Fibroblast of skin of left biceps (primary cell): Measurements from ENCODE around the gene VEGFB.
A peak's percentile ranks its signal among the peaks of the same experiment; 100 is the strongest.

Source experiments
- DNase-seq, 2 experiments: peaks; one replicate each; pipeline ENCODE4 v3.0.0-alpha.2; 2013; ENCODE audit warnings: low read depth in 2 of 2

Gene VEGFB, protein sequence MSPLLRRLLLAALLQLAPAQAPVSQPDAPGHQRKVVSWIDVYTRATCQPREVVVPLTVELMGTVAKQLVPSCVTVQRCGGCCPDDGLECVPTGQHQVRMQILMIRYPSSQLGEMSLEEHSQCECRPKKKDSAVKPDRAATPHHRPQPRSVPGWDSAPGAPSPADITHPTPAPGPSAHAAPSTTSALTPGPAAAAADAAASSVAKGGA

DNA sequence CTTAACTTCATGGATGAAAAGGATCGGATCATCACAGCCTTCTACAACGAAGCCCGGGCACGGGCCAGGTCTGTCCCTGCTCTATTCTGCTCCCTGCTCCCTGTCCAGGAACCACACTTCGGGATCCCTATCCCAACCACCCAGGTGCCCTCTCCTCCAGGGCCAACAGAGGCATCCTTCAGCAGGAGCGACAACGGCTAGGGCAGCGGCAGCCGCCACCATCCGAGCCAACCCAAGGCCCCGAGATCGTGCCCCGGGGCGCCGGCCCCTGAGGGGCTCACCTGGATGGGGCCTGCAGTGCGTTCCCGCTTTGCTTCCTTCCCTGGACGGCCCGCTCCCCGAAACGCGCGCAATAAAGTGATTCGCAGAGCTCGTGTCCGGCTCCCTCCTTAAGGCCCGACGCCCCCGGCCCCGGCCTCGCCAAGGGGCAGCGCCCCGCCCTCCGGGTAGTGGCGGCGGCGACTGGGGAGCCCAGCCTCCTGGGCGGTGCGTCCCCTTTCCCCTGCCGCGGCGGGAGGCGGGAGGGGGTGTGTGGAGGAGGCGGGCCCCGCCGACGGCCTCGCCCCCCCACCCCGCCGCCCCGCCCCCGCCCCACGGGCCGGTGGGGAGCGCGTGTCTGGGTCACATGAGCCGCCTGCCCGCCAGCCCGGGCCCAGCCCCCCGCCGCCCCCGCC lies at the start of gene VEGFB:
Gene VEGFB, plus strand, starts transcription at position 672 of the 674 bp plus-strand sequence. CDS start 250 bp downstream, outside the sequence.
- no peak for DNase-seq

DNA sequence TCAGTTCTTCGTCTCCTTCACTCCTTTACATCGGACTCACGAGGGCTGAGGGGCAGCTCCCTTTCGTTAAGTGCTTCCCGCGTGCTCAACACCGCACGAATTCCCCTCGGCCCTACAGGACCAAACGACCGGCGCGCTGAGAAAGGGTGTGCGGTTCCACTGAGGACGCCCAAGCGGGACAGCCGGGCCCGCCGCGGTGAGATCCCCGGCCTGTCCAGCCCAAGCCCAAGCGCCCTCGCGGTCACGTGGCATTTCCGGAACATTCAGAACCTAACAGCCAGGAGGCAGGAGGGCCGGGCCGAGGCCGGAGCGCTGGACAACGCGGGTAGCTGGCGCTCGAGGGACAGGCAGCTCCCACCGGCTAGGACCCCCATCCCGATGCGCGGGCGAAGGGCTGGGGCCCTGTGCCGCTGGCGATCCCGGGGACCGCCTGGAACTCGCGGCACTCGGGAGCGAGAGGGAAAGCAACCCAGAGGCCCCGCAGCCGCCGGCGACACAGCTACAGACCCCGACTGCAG lies 49.1 kb upstream of the VEGFB start:
- no peak for DNase-seq

DNA sequence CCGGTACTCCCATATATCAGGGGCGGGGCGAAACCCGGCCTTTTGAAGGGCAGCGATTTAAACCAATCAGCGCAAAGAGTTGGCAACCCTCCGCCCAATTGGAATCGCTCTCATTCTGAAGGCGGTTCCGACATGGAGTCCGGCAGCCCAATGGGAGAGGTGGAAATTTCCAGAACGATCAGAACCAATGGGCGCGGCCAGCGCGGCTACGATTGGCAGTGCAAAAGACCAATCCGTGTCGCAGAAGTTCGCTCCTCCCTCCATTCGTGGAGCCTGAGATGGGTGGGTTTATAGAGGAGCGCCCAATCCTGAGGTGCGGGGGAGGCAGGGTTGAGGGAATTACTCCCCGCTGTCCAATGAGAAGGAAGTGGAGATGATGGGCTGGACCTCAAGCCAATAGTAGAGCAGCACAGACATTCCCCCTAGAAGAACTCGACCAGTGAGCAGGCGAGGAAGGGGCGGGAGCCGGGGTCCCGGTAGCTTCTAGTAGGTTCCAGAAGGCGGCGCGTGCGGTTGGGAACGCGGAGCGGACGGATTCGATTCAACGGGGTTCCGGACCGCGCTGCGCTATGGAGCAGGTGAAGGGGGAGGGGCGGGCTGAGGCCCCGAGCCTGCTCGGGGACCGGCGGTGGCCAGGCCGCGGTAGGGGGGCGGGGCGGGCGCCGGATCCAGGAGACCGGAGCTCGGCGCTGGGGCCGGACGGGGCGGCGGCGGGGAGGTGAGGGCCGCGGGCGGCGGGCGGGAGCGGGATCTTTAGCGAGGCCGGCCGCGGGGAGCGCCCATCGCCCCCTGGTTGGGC lies 48.5 kb upstream of the VEGFB start, which contains the start of gene STIP1:
Gene STIP1, plus strand, starts transcription at position 479 of the 799 bp plus-strand sequence. Its CDS starts 91 bp downstream, at position 570.
- peak; percentile 100 for DNase-seq

DNA sequence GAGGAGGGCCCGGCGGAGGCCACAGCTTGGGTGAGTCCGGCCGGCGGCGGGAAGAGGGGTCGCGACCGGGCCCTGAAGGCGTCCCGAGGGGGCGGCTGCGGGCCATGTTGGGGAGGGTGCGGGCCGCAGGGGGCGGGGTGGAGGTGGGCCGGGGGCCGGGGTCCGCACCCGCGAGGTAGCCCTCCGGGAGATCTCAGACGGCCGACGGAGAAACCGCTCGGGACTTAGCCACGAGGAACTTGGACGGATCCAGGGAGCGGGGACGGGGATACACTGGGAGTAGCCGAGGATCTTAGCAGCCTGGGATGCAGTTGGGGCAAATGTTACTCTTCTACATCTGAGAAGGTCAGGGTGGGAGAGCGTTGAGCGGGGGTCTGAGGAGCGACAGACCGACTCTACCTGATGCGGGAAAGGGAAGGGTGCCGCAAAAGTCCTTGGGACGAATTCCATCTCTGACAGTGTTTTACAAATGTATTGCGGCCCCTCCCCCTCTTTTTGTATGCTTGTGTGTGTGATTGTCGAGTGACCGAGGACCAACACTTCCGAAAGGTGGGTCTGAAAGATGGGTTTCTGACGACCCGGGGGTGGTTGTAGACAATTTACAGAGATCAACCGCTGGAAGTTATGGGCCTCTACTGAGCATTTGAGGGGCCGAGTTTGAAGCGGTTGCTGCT lies 47.8 kb upstream of the VEGFB start:
- no peak for DNase-seq

DNA sequence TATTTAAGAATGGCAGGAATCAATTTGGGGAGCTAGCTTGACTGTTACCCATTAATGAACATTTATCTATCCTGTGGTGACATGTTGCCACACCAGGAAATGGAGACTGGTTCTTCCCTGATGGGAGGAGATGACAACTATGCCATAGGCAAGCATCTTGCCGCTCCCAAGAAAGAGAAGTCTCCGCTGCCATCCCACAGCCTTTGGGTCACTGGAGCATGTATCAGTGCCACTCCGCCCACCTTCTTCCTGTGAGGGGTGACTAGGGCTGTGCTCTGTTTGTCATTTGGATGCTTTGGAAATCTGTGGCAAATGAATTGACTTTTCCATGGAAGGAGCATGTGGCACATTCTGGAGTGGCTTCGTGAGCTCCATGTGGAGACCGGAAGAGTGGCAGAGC lies 42.0 kb upstream of the VEGFB start:
- DNase-seq: no peak

DNA sequence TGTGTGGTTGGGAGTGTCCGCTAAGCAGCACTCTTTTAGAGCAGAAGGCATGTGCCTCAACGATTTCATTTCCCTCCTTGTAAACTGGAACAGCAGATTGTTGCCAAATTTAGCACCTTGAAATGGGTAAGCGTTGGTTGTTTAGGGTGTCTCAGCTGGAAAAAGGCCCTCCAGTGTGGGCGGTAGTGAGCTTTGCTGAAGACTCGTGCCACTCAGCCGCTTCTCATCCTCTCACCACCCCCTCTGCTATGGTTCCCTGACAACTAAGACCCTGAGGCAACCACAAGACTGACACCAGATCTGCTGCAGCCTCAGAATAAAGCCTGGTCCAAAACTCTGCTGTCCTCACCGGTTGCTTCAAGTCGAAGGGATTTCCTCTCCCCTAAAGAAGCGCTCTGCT lies 37.8 kb upstream of the VEGFB start:
- no peak for DNase-seq

DNA sequence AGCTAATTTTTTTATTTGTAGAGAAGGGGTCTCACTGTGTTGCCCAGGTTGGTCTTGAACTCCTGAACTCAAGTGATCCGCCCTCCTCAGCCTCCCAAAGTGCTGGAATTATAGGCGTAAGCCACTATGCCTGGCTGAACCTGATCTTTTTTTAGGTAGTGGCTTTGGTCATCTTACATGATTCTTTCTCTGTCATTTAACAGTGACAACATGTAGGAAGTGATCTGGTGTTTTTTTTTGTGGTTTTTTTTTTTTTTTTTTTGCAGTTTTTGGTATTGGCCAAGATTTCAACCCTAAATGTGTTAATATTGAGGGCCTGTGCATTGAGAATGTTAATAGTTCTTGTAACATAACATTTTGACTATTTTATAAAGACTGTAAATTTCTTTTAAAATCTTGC lies 35.9 kb upstream of the VEGFB start:
- DNase-seq: no peak

DNA sequence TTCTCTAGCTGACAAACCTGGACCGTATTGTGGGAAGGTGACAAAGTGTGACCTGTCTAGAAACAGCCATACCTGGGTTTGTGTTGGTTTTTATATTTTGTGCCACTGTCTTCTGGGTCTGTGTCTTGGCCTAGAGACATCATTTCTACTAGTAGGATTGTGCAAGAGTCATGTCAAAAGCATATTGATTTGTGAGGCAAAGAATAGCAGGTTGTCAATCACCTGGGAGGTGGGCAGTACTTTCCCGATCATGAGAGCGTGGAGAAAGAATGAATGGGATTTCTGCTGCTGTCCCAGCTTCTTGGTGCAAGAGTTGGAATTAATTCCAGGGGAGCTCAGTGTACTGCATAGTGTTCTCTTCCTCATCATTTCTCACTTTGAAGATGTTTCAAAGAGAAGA lies 32.8 kb upstream of the VEGFB start:
- no peak for DNase-seq

DNA sequence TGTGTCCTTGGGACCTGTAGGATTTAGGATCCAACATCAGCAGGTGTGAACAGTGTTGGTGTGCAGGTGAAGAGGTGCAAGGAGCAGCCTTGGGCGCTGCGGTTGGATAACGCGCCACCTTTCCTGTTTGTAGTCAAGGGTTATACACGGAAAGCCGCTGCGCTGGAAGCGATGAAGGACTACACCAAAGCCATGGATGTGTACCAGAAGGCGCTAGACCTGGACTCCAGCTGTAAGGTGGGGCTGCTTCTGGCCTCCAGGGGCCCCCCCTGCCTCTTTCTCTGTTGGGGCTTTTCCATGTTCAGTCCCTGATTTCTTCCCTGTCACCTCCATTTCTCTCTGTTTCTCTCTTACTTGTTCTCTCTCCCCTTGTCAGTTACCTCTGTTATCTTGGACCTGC lies 31.4 kb upstream of the VEGFB start:
- DNase-seq: no peak

DNA sequence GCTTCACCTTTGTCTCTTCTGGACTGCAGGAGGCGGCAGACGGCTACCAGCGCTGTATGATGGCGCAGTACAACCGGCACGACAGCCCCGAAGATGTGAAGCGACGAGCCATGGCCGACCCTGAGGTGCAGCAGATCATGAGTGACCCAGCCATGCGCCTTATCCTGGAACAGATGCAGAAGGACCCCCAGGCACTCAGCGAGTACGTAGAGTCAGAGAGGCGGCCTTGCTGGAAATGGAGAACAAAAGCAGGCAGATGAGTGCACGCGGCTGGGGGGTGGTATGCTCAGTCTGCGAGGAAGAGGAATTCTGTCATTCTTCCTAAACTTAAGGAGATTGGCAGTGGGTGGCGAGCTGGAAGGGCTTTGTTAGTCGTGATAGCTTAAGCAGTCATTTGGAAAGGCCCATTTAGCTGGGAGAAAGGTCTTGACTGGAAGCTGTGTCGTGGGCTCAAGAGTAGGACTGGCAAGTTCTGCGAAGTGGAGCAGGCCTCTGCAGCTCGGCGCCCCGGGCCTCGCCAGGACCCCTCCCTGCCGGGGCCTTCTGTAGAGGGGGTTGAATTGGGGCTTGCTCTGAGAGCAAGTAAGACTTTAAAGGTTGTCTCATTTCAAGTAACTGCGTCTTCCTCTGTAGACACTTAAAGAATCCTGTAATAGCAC lies 30.8 kb upstream of the VEGFB start:
- DNase-seq: no peak

DNA sequence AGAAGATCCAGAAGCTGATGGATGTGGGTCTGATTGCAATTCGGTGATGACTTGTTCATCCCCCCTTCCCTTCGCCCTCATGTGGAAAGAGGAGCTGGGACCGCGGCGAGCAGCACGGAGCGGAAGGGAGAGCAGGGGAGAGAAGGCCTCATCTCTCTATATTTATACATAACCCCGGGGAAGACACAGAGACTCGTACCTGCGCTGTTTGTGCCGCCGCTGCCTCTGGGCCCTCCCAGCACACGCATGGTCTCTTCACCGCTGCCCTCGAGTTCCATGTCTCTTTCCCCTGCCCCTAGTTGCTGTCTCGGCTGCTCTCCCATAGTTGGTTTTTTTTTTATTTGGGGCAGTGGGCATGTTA lies 30.3 kb upstream of the VEGFB start:
- no peak for DNase-seq

DNA sequence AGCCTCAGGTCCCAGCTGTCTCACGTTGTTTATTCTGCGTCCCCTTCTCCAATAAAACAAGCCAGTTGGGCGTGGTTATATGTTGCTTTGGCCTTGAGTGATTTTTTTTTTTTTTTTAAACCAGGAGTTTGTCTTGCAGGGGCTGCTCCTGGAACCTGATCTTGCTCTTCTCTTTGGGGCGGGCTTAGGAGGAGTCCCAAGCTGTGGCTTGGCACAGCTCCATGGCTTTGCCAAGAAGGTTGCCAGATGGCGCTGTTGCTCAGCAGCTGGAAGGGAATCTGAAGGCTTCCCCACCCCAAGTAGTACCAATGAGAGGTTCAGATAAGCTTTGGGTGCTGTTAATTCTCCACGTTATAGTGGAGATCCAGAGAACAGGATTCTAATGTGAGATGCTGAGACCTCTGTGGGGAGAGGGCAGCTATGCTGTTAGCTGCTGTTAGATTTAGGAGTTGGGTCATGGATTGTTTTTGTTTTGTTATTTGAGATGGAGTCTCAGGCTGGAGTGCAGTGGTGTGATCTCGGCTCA lies 29.9 kb upstream of the VEGFB start:
- peak; percentile 81 to 84 for DNase-seq

DNA sequence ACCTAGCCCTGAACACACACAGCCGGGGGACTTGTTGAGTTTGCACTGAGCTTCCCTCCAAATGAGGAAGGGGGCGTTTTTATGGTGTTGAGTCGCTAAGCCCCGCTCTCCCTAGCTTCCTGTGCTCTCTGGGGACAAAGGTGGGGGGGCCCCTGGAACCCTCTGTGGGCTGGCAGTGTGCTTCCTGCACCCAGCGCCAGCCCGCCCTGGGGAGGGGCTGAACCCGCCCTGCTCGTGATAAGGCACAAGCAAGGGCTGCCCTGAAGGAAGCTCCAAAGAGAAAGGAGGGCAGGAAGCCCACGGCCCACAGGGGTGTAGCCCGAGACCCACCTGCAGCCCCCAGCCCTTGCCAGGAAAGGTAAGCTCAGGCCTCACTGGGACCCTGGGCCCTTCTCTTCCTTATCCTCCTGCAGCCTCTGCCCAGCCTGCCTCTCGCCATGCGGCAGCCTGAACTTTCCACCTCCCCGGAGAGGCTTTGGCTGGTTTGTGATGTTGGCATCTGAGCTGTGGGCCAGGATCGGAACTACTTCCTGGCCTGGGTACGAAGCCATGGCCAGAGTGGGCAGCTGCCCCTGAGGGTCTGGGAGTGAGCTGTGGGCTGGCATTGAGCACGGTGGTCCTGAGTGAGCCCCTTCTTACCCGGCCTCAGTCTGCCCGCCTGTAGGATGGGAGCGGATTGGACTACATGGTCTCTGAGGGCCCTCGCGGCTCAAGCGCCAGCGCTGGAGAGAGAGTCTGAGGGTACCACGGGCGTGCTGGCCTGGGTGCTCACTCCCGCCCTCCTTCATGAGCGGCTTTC lies 27.7 kb upstream of the VEGFB start, which contains the start of gene FERMT3:
Gene FERMT3, plus strand, starts transcription at position 265 of the 799 bp plus-strand sequence. CDS start 644 bp downstream, outside the sequence.
- DNase-seq: no peak

DNA sequence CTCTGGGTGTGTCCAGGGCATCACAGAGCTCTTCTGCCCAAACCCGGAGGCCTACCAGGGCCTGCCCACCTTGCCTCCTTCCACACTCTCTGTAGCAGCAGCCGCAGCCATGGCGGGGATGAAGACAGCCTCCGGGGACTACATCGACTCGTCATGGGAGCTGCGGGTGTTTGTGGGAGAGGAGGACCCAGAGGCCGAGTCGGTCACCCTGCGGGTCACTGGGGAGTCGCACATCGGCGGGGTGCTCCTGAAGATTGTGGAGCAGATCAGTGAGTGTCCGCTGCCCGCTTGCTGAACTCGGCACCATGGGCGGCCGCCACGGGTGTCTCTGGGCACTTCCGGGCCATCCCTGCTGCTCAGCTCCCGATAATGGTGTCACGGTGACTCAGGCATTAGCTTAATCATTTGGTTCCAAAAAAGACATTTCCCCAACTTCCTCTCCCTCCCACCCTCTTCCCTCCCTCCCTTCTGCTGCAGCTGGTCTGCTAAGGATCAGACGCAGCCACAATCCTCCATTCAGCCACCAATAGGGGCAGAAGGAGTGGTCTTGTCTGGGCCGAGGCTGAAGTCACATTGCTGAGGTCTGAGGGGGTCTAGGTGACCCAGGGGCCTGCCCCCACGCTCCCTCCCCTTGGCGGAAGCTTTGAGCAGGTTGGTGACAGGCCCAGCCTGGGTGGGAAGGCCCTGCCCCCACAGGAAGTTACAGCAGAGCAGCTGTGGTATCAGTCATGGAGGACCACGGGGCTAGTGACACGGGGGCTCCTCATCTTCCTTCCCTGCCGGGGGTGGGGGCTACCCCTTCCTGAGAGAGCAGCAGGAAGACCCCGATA lies 26.9 kb upstream of the VEGFB start:
- DNase-seq: peak; percentile 21 to 24

DNA sequence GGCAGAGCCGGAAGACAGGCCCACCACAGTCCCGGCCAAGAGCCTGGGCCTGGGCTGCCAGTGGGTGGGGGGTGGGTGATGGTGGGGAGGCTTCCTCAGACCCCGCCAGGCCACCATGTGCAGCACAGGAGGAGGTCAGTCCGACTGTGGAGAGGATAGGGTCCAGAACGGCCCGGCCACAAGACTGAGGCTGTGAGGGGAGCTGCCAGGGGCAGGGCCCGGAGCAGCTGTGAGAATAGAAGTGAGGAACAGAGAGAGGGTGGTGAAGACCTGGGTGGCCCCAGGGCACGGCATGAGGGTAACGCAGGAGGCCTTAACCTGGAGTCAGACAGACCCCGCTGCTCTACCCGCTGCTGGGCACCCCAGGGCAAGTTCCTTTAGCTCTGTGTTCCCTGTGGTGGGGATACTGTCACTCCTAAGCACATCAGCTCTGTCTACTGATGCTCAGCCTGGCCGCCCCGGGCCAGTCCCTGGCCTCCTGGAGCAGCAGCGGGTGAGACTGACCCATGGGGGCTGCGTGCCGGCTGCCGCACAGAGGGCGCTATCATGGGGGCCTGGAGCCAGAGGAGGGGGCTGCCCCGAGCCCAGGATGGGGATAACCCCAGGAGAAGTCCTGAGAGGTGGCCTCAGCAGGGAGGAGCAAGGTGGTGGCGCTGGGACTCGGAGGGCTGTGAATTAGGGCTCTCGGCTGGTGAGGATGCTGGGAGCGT lies 26.1 kb upstream of the VEGFB start:
- no peak for DNase-seq

DNA sequence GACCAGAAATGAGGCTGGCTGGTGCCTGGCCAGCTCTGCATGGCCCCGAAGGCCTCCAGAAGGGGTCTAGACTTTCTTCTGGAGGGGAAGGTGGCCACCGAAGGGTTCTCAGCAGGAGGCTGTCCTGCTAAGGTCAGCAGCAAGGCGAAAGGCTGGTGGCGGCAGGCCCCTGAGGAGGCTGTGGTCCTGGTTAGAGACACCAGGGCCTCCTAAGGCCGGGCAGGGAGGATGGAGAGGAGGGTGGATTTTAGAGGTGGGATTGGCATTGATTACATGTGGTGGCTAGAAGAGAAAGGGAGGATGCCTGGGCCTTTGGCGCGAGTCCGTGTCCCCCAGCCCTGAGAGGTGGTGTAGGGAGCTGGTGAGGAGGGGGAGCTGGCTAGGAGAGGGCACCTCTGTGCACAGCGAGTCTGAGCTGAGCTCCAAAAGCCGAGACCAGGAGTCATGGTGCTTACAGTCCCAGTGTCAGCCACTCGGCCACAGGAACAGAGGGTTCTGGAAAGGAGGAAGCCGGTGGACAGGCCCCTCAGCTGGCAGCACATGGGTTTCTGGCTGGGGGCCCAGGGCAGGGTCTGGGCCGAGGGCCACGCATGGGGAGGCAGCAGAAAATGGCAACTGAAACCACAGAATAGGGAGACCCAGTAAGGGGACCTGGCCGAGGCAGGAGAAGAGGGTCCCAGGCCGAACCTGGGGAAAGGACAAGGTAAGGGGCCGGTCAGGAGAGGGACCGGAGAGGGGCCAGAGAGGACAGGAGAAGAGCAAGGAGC lies 25.4 kb upstream of the VEGFB start:
- DNase-seq: no peak

DNA sequence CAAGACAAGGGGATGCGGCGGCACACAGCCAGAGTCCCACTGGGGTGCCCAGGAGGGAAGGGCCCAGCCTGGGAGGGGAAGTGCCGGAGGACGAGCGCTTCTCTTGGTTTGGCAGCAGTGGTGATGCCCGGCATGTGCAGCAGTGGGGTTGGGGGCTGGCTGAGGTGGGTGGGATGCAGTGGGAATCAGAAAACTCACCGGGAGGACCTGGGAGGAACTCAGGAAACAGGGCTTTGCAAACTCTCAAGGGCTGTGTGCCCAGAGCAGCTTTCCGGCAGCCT lies 24.9 kb upstream of the VEGFB start:
- DNase-seq: no peak
